IPS DF 4.7 (cell line): ENCODE measurements around the gene SYMPK.
"Not testable (repeated sequence)": the region's sequence is repeated elsewhere in the genome, so short reads cannot be mapped to it uniquely, and the experiment has no call there.

Experiments used
- DNase-seq: peaks from one replicate; pipeline ENCODE4 v3.0.0-alpha.2; 2013; ENCODE audit warnings: low spot score; ENCODE audit errors: extremely low read depth

SYMPK gene

DNA sequence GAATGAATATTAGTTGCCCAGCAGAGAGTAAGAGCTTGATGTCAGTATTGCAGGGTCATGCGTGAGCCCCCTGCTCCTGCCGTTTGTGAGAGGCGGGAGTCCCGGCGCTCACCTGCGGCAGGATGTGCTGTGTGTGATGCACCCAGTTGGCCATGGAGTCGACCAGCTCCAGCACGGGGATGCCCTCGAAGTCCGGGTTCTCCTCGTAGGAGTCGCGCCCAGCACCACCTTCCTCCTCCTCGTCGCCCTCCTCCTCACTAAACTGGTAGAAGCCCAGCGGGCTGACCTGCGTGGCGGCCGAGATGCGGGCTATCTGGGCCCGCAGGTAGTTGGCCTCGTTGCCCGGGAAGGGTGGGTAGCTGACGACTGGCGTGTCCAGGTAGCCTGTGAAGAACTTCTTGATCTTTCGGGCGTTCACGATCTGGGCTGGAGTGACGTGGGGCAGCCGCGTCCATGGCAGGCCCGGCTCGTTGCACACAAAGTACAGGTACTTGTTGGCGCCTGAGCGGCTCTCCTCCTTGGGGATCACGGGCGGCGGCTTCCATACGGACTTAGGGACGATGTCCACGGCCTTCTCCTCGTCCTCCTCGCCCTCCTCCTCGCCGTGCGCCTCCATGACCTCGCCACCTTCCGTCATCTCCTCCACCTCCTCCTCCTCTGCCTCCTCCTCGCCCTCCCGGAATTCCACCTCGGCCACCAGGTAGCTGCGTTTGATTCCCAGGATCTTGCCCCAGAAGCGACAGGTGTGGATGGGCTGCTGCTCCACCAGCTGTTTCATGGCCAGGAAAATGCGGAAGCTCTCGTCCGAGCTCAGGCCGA, 58.6 kb downstream of the SYMPK start:
- DNase-seq: no peak

DNA sequence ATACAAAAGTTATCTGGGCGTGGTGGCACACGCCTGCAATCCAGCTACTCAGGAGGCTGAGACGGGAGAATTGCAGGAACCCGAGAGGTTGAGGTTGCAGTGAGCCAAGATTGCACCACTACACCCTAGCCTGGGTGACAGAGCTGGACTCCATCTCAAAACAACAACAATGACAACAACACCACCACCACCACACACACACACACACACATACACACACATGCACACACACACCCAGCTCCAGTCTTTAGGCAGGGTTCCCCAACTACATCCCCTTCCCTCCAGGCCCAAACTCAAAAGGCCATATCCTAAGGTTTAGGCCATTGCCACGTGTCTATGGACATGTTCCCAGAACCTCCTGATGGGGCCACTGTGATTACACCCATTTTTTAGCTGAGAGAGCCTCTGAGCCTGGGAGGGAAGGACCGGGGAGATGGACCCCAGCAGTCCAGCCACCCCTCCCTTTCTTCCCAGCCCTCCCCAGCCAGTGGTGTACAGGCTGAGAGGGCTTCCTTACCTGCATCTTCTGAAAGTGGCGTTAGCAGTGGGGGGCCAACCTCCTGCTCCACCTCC, 61.3 kb downstream of the SYMPK start:
- no peak for DNase-seq

DNA sequence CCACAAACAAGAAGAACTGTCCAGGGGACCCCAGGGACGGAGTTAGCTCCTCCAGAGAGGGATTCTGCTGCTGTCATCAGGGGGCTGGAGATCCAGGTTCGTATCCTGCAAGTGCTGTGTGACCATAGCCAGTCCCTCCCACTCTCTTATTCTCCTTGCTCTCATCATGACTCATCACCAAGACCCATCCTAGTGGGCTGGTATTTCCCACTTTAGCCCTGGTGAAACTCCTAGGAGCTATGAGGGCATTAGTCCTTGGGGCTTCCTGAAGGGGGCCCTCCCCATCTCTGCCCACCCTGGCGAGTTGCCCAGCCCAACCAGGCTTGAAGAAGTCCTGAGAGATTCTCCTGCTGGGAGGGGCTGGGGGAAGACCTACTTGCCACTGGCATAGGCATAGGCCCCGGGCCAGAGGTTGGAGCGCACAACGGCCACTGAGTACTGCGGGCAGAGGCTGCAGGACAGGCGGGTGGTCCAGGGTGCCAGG, 62.8 kb downstream of the SYMPK start:
- DNase-seq: no peak

DNA sequence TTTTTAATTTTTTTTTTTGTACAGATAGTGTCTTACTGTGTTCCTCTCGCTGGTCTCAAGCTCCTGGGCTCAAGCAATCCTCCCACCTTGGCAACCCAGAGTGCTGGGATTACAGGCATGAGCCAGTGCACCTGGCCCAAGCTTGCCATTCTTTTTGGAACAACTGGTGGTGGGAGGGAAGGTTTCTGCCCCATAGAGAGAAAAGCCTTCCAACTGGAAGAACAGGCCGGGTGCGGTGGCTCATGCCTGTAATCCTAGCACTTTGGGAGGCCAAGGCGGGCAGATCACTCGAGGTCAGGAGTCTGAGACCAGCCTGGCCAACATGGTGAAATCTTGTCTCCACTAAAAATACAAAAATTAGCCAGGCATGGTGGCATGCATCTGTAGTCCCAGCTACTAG, 63.4 kb downstream of the SYMPK start:
- not testable (repeated sequence) for DNase-seq

DNA sequence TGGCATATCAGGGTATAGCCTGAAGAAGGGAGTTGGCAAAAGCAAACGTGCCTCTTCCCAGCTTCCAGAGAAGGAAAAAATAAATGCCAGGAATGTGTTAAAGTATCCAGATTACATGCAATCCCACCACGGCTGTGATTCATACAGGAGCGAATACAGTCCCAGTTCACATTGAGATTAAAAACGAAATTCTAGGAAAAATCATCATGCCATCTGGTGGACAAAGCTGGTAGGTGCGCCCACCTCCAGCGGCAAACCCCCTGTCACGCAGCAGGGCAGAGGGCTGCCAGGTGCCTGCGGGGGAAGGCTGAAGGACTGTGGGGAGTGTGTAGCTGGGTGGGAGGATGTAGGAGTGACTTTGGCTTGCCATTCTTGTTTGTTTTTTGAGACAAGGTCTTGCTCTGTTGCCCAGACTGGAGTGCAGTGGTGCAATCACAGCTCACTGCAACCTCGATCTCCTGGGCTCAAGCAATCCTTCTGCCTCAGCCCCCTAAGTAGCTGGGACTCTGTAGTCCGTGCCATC, 63.9 kb downstream of the SYMPK start:
- DNase-seq: no peak

DNA sequence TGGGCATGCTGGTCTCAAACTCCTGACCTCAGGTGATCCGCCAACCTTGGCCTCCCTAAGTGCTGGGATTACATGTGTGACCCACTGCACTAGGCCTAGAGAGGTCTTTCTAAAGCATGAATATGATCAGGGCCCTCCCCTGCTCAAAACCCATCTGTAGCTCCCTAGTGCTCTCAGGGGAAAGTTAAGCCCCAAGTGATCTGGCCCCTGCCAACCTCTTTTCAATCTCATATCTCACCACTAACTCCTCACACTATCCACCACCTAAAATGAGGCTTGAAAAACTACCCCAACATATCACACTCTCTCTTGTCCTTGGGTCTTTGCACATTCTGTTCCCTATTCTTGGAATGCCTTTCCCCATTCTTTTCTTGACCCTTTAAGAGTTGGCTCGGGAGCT, 68.3 kb downstream of the SYMPK start:
- DNase-seq: no peak

DNA sequence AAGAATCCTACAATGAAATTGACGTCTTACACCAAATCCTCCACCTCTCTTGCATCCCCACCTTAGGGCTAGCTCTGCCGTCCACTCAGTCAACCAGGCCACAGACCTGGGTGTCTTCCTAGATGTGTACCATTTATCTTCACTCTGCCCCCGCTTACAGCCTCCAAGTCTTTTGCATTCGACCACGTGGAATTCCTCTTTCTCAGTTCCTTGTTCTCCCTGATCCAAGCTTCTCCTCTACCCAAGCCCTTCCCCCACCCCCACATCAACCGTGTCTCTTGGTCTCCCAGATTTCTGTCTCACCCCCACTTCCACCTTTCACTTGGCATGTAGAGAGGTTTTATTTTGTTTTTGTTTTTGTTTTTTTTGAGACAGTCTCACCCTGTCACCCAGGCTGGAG, 69.1 kb downstream of the SYMPK start:
- no peak for DNase-seq

DNA sequence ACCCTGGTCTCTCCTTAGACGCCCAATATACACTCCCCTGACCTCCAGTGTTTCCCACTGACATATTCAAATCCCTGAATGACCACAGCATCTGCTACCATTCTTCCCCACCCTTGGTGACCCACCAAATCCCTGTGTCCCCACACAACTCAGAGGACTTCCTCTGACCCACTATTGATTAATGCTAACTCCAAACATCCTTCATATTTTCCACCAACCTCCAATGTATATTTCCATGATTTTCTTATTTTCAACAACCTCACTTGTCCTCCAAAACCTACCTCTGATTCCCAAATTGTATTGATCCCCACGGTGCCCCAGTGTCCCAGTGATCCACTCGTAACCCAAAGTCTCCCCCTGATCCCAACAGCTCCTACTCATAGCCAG, 69.8 kb downstream of the SYMPK start:
- no peak for DNase-seq

DNA sequence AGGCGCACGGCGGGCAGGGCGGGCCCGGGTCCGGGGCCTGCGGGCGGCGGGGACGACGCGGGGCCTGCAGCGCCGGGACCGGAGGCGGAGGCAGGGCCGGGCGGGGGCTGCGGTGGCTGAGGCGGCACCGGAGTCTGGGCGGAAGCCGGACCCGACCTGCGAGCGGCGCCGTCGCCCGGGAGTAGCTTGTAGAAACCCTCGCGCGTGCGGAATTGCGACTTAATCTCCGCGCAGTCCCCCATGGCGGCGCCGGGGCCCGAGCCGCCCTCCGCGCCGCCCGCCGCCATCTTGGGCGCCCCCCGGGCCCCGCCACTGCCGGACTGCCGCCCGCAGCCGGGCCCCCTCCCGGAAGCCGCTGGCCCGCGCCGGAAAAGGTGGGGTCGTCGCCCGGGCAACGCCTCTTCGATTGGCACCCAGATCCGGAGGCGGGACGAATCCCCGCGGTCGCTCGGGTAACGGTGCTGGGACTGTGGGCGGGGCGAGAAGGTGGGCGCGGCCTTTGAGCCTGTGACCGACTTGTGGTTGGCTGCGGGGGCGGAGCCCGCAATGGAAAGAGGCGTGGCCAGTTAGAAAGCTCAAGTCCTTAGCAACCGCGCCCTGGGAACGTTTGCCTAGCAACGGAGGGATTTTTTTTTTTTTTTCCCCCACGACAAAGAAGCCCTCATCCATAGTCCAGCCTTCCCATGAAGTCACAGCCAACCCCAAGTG, 70.3 kb downstream of the SYMPK start, which contains the start of gene DMWD:
TSS of gene DMWD (minus strand) at position 376 of the 708 bp plus-strand sequence. CDS start at position 287, 89 bp downstream.
- no peak for DNase-seq

DNA sequence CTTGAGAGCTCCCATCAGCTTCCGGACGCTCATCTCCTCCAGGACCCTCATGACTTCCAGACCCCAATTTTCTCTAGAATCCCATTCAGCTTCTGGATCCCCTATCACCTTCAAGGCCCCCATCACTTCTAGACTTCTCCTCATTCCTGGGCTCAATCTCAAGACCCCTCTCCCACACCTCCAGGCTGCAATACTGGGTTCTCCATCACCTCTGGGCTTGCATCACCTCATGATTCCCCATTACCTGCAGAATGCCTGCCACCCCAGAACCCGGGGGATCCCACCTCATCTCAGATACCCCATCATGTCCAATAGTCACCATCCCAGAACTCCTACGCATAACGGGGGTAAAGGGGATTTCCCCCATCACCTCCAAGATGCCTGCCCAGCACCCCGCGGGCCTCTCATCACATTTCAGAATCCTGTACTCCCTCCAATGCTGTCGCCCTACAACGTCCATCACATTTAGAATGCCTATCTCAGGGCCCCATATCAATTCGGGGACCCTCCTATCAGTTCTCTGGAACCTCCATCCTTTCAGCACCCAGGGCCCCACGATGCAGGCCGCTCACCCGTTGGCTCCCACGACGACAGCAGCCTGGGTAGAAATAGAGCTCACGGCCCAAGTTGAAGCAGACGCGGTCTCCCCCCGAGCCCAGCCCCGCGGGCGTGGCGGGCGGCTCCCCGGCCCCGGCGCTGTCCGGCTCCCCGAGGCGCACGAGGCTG, 71.0 kb downstream of the SYMPK start:
- no peak for DNase-seq

DNA sequence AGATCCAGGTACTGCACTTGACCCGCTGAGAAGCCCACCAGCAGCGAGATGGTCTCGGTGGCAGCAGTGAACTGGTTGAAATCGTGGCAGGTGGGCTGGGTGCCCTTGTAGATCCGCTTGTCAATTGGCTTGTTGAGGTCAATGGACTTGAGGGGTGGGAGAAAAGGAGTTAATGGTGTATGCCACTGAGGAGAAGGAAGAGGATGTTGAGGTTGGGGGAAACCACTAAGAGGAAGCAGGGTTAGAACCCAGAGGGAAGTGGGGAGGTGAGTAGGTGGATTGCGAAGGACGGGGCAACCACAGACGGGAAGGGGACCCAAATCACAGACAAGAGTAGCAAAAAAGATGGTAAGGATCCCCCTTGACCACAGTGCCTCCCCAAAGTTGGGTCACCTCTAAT, 72.0 kb downstream of the SYMPK start:
- no peak for DNase-seq

DNA sequence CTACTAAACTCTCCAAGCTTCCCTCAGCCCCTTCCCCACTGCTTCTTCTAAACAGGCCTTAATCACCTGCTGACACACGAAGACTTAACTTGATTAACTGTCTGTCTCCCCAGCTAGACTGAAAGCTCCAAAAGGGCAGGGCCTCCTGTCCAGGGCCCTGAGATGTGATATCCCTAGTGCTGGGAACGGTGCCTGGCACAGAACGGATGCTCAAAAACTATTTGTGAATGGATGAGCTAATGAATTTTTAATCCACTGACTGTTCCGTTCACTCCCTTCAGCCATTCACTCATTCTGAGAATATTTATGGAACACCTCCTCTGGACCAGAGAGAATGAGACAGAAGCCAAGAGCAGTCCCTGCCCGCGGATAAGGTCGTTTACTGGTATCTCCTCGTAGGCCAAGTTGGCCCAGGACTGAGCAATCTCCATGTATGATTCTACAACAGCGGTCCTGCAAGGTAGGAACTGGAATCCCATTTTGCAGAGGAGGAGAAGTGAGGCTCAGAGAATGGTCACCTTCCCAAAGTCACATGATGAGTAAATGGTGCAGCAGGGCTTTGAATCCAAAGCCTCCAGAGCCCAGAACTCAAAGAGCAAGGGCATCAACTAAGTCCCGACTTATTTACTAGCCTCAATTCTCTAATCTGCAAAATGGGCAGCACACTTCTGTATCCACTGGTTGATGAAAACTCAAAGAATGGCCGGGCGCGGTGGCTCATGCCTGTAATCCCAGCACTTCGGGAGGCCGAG, 73.7 kb downstream of the SYMPK start:
- DNase-seq: no peak

DNA sequence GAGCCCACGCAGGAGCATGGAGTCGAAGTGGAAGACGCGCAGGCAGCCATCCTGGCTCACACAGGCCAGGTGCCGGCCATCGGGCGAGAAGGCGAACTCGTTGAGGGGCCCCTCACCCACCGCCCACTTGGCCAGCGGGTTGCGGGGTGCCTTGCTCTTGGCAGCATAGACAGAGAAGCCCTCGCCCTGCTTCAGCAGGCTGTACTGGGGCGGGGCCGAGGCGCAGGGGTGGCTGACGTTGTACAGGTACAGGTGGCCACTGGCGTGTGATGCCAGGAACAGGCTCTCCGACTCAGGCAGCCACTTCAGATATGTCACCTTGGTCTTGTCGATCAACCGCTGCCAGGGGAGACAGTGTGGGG, 76.4 kb downstream of the SYMPK start:
- no peak for DNase-seq

DNA sequence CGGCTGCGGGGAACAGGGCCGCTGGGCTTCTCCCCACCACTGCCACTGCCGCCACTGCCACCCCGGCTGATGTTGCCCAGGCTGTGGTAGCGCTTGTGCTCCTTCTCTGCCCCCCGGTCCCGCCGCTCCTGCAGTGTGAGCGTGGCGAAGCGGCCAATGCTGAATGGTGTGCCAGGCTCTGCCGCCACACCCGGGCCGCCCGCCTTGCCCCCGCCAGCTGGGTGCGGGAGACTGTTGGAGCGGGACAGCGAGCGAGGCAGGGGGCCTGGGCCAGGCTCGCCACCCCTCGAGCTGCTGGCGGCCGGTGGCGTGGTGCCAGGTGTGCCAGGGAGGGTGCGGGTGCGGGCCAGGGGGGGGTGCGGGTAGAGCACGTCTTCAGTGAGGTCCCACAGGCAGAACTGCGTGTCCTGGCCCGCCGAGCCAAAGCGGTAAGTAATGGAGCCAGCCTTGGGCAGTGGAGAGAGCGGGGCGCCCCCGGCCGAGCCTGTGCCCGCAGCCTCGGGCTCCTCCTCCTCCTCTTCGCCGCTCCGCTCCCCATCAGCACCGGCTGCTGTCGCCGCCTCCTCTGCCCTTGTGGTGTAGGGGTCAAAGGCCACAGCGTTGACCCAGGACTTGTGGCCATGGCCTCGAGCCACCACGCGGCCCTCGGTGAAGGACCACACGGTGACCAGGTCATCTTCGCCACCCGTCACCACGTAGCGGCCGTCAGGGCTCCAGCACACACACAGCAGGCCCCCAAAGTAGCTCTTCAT, 77.0 kb downstream of the SYMPK start:
- no peak for DNase-seq

DNA sequence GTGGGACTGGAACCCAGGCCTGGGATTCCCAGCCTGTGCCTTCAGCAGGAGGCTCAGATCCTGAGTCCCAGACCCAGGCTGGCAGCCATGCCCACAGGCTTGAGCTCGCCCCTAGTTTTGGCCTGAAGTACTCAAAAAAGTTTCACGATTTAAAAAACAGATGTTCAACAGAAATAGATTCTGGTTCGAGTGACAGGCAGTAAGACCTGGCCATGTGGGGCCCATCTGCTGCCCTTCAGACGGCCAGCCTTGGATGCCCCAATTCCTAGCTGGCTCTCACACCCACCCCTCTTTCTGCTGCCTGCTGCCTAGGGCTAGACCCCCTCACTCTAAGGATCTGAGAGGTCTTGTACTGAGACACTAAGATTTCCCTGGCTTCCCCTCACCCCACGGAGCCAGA, 77.8 kb downstream of the SYMPK start:
- DNase-seq: no peak

DNA sequence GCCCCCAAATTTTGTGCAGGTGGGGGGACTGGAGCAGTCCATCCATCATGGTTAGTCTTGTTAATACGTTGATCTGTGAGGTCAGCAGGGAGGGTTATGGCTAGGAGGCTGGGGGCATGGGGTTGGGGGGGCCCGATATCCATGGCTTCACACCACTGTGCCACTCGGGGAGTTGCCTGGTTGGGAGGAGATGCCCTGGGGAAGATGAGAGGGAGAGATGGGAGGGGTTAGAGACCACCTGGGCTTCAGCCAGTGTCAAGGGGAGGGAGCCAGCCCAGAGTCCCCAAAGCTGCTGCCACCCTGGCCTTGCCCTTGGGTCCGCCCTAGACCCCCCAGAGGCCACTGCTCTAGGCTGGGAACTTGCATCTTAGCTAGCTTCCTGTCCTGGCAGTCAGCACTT, 78.9 kb downstream of the SYMPK start:
- DNase-seq: no peak

DNA sequence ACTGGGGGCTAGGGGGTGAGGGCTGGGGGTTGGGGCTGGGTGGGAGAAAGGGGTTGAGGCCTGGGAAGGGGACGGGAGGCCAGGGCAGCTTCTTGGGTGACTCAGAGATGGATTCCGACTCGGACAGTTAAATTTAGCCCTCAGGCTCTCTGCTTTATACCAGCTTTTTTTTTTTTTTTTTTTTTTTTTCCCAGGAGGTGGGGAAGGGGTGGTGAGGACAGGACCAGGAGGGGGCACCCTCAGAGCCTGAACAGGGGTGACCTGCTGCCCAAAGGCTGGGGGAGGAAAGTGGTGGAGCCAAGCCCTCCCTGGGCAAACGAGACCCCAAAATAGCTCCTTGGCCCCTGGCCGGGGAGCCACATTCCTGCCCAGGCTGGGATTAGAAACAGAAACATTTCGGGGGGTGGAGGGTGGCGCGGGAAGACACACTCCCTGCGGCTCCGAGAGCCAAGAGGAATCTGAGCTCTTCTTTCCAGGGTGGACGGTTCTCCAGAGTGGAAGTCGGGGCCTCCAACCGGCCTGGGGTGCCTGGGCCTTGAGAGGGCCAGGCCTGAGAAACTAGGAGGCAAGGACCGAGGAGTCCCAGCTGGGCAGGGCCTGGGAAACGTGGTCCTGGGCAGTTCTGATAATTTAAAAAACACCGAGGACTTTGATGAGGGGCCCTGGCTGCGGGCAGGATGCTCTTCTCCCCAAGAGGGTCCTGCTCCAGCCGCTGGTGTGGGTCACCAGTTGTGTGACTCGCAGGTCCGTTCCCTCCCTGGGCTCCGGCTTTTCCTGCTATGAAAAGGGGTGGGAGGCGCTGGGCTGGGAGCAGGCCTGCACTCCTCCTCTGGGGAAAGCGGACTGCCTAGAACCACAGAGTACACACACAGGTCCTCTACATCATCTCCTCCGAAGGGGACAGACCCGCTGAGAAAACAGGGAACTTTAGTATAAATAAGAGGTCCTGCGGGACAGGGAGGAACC, 79.8 kb downstream of the SYMPK start:
- no peak for DNase-seq

DNA sequence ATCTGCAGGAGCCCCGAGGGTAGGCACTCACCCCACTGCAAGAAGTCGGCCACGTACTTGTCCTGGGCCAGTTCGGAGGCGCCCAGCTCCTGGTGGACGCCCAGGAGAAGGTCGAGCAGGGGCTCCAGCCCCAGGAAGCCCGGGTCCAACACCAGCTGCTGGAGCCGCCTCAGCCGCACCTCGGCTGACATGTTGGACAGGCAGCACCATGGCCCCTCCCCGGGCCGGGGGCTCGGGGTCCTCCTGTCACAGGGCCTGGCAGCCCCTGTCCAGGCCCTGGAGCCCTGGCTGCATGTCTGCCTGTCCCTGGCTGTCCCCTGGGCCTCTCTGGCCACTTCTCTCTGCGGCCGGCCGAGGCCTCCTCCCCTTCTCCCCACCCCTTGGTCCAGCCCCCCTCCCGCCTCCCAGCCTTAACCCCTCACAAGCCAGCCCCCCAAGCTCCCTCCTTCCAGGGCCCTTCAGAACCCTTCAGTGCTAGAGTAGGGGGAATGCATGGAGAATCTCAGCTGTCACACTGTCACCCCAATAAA, 80.7 kb downstream of the SYMPK start, which contains the start of gene DMPK:
TSS of gene DMPK (minus strand) at position 329 of the 530 bp plus-strand sequence. CDS start at position 191, 138 bp downstream.
- DNase-seq: no peak
